GM18498 (cell line): ENCODE measurements around the gene NRXN2.

Source experiments
- ATAC-seq: cut with Tn5 transposase; IDR thresholded peaks from one replicate; pipeline ENCODE4 v1.9.1; 2021; ENCODE audit warnings: mild to moderate bottlenecking, moderate library complexity; ENCODE audit not compliant: unreplicated experiment

NRXN2 gene

DNA sequence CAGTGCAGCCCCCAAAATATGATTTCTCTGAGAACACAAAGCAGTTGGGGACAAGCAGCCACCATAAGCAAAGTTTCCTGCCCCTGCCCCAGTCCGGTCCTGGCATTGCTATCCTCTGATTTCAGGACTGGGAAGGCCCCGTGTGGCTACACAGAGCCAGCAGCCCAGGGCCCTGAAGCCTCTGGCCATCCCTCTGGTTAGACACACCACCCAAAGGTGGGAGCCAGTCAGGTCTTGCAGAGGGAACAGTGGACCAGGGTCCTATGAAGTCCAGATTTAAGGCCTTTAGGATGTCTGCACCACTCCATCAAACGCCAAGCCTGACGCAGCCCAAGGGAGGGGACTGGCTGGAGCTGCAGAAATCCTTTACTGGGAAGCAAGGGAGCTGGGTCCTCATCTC is 68.6 kb downstream of the NRXN2 start:
- ATAC-seq = no peak

DNA sequence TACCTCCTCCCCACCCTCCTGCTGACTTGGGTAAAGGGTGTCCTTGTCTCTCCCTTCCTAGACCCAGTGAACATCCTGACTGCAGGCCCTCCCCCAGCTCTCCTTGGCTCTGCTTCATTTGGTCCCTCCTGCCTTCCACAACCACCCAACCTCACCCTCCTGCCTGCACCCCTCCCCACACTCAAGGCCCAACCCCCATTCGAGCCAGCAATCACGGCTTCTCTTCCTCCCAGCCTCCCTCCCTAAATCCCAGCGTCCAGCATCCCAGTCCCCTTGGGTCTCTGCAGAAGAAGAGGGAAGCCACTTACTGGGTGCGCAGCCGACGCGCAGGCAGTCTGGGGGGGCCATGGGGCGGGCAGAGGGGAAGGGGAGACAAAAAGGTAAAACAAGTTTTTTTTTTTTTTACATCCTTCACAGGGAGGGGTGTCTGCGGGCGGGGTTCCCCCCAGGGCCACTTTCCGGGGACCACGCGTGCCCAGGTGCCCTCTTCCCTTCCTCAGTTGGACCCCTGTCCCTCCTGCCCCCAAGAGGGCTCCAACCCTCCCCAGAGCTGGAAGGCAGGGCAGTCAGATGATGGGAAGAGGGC is 69.5 kb downstream of the NRXN2 start:
- no peak for ATAC-seq

DNA sequence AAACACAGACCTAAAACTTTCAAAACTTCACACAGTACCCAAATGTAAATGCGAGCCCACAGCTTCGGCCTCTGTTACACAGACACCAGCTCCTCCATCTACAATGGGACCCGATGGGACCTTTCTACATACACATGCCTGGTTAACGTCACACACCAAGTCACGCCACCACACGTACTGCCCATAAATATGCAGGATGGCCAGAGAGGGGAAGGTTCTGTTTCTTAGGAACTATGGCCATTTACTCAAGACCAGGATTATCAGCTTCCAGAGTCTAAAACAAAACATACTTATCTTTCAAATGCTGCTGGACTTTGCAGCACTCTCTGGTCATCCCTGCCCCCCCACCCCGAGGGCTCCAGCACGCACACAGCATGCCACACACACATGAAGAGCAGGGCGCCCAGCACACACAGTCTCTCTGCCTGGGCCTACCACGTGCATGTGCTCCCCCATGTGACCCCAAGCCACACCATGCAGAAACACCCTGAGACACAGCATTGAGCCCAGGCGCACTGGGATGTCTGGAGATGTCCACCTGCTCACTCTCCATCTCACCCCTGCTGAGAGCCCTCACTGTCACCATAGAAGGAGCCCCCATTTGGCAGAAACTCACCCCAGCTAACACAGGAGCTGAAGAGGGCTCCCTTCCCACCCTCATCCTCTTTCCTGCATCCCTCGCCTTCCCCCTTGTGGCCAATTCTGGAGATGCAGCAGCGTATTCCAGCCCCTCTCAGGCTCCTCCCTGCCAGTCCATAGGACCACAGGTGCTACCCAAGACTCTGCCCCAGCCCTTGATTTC is 70.2 kb downstream of the NRXN2 start:
- ATAC-seq = no peak

DNA sequence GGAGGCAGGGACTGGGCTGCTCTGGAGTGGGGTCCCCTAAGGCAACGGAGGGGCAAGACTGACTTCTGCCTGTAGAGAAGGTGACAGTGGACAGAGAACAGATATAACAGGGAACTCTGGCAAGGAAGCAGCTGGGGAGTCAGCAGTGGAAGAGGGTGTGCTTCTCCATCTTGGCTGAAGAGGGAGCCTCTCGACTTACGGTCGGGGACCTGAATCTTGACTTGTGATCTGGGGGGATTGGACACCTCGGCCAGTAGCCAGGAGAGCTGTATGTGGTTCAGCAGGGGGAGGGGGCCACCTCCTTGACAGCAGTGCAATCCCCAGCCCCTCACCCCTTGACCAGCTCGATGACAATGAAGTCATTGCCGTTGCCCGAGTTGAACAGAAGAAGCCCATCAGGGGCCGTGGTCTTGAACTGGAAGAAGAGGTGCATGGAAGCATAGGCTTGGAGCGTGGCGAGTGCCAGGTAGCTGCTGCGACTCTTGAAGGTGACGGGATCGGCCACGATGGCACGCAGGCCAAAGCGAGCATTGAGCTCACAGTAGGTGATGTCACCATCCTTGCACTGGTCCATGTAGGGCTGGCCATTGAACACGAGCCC is 72.0 kb downstream of the NRXN2 start:
- no peak for ATAC-seq

DNA sequence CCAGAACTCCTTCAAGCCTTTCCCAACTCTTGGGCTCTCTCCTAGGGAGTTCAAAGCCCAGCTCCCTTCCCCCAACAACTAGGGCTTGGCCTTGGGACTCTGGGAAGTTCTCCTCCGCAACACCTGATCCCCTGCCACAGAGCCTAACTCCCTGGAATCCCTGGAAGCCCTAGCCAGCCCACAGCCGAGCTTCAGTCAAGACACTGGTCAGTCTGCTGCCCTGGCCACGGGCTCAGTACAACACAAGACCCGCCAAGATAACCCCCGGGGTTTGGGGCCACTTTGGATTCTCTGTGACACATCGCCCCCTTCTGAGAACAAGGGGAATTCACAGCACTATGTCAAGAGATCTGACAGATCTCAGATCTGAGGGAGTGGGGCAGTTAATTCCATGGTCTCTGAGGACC is 73.7 kb downstream of the NRXN2 start:
- ATAC-seq = no peak

DNA sequence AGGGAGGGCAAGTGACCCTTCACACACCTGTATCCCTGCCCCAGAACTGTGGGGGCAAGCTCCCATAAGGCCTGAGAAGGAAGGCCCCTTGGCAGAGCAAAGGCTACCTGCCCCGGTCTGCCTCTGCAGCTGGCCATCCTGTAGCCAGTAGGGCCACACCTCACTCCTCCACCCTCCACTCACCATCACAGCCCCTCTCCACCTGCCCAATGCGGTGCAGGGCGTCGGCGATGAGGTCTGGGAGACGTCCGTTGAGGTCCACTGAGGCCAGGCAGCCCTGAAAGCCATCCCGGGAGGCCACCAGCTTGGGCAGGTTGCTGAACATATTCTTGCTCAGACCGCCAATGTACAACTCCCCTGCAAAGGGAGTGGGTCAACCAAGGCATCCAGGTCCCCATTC is 74.4 kb downstream of the NRXN2 start:
- ATAC-seq = no peak

DNA sequence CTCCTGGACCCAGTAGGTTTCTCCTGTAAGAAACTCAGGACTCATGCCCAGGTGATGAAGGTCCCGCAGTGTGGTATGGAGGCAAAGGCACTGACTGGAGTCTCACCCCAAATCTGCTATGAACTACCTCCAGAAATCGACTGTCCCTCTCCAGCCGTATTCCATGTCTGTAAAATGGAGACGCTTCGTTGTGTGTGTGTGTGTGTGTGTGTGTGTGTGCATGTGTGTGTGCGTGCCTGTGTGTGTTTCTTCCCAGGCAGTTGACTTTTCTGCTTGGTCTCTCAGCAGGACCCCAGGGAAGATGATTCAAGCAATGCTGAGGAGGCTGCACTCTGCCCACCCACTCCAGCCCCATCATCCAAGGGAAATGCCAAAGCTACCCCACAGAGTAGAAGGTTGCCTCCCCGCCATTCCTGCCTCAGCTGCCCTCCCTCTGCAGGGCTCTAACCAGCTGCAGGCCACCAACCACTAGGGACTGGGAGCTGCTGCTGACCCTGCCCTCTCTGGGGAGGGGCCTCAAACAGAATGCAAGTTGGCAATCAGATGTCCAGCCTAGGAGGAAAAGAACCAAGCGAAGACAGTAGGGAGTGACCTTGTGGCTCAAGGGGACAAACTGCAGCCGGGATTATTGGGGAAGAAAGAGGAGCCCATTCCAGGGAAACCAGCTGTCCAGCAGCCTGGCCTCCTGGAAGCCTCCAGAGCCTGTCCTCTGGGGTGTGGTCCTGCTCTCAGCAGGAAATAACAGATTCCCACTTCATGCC is 75.8 kb downstream of the NRXN2 start:
- ATAC-seq = no peak

DNA sequence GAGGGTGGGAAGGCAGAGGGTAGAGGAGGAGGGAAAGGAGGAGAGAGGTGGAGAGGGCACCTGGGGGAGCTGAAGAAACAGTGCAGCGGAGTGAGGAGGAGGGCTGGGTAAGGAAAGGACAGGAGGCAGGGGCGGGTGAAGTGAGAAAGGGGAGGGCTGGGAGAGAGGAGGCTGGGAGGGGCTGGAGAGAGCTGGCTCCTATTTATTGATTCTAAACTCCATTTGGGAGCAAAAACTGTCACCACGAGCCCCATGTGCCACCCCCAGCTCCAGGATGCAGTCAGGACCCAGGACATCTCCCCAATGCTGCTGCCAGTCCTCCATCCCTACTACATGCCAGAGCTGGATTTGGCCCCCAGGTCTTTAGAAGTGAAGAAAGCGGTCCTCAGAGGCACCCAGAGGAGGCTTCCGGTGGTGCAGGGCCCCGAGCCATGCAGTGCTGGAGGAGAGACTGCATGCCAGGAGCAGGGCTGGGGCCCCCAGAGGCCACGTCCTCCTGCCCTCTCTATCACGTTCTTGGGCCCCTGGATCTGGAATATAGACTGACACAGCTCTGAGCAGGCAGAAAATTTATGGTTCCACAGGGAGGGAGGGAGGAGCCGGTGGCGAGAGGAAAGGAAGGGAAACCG is 78.2 kb downstream of the NRXN2 start:
- ATAC-seq = no peak

DNA sequence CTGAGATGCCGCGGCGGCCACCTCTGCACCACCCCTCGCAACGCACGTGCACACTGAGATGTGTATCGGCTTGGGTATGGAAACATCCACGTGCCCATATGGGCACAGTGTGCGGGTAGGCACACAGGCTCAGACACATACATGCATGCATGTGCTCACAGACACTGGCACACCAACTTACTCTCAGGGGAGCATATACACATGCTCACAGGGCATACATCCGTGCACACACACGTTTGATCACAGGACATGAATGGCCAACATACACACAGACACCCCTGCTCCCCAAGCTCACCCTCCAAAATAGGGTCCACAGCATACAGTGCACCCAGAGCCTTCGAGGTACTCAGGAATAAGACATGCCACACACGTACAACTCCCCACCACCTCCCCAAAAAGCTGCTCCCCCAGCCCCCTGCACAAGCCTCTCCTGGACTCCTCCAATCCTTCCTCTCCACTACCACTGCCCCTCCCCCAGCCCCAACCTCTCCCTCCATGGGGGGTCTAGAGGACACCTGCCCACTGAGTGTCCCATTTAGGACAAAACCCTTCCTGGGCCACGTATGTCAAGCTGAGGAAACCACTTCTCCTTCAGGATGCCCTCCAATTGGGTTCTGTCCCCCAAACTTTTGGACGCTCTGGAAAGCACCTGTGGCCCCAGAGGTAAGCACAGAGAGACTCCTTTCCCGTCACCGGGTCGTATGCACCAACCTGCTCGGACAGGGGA is 78.9 kb downstream of the NRXN2 start:
- ATAC-seq = no peak

DNA sequence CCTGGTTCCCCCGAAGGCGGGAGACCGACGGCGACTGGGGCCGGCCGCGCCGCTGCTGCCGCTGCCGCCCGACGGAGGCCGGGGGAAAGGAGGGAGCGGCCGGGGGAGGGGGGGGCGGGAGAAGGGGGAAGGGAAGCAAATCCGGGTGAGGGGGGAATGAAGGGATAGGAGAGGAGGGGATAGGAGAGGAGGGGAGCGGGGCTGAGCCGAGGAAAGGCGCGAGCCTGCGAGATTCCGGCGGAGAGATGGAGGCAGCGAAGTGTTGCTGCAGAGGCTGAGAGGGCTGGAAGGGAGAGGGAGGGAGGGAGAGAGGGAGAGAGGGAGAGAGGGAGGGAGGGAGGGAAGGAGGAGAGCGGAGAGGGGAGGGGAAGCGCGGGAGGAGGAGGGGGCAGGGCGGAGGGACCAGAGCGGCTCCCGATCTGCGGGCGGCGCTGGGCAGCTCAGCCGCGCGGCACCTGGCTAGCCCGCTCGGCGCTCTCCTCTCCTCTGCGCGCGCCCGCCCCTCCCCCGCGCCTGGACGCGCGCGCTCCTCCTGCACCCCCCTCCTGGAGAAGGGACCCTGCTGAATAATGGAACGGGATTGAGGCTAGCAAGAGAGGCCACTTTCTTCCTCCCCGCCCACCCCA is 79.6 kb downstream of the NRXN2 start:
- no peak for ATAC-seq

DNA sequence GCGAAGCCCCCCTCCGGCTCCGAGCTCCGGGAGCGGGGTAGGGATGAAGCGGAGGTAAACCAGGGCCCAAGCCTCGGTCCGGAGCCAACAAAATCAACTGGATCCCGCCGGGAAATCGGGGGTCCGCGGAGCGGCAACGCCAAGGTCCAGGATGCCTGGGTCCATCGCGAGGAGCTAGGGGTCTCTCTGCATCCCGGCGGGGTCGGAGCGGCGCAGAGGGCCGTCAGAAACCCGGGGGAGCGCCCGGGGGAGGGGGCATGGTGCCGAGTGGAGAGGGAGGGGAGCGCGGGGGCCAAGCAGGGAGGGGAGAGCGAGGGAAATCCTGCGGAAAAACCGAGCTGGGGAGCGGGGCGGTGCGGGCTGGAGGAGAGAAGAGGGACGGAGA is 80.1 kb downstream of the NRXN2 start:
- no peak for ATAC-seq

DNA sequence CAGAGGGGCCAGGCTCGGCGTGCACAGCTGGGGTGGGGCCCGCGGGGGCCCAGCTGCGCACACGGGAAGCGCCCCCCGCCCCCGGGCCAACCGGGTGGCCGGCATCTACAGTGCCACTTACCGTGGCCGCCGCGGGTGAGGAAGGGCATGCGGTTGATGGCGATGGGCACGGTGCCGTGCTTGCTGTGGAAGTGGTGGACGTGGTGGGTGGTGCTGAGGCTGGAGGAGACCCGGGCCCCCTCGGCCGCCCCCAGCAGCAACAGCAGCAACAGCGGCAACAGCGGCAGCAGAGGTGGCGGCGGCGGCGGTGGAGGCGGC is 80.6 kb downstream of the NRXN2 start:
- no peak for ATAC-seq

DNA sequence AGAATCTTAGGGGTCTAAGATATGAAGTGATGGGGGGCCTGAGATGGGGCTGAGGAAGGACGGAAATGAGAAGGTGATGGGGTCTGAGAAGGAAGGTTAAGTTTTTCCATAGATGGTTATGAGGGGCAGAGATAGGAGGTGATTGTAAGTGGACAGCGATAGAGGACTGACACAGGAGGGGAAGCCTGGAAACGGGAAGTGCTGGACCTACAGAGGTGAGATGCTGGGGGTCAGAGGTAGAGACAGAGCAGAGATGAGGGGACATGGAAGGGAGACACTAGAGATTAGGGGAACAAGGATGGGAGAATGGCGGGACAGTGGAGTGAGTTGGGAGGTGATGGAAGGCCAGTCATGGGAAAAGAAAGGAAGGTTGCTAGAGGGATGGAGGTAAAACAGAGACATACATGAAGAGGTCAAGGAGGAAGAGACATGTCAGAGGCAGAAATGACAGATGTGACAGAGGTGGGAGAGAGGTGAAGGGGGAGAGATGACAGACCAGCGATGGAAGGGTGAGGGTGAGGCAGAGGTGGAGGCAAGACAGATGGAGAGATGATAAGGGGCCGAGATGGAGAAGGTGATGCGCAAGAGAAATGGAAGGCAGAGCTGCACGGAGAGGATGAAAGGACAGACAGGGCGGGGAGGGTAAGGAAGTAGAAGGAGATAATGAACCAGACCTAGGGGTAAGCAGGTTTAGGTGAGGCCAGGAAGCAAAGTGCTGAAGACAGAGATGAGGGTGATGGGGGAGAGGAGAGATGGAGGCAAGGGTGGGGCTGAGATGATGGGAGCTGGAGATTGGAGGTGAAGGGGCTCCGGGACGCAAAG is 81.2 kb downstream of the NRXN2 start:
- ATAC-seq = no peak

DNA sequence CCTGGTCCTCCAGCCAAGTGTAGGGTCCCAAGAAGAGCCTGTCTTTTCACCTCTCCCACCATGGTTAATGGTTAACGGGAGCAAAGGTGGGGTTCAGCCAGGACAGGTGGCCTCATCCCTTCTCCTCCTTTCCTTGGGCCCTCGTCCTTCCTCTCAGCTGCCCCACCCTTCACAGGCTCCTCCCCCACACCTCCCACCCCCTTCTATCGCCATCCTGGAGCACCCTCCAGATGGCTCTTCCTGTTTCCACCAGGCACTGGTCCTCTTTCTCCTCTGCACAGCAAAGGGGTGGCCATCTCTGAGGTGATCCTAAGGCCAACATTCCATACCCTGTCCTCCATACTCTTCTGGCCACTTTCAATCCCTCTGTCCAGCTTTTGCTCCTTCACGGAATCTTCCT is 83.1 kb downstream of the NRXN2 start:
- no peak for ATAC-seq

DNA sequence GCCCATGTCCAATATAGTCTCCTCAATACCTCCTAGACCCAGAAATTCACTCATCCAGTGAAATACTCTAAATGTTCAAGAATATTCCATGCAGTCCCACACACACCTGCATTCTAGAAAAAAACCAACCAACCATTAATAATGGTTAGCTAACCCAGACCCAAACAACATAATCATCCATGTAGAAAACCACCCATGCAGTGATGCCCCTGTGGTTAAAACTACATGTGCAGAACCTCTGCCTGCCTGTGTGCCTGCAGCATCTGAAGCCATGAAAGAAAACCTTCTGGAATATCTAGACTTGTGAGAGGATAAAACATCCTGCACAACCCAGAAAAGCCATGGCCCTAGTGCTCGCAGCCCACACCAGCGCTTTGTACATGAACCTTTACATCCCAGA is 84.2 kb downstream of the NRXN2 start:
- ATAC-seq = no peak

DNA sequence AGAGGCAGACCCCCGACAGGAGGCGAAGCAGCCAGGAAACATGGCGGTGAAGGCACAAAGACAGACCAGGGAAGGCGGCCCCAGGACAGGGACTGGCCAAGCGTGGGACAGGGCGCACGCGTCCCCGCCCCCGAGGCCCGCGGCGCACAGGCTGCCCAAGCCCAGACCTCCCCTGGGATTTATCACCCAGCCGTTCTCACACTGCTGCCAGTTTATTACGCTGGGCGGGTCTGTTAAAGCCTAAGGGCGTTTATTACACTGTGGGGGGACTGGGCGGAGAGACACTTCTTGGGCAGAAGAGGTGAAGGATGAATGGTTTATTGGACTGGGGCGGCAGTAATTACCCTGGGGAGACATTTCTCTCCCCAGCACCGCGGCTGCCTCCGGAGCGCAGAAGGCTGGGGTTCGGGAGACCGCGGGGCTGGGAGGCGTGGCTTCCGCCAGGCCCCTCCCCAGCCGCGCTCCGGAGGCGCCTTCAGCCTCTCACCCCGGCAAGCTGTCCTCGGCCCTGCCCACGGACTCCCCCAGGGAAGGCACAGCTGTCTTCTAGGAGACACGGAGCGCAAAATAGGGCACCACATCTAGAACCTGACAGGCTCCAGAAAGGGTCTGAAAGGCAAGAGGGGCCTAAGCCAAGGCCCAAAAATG is 84.9 kb downstream of the NRXN2 start:
- ATAC-seq = no peak

DNA sequence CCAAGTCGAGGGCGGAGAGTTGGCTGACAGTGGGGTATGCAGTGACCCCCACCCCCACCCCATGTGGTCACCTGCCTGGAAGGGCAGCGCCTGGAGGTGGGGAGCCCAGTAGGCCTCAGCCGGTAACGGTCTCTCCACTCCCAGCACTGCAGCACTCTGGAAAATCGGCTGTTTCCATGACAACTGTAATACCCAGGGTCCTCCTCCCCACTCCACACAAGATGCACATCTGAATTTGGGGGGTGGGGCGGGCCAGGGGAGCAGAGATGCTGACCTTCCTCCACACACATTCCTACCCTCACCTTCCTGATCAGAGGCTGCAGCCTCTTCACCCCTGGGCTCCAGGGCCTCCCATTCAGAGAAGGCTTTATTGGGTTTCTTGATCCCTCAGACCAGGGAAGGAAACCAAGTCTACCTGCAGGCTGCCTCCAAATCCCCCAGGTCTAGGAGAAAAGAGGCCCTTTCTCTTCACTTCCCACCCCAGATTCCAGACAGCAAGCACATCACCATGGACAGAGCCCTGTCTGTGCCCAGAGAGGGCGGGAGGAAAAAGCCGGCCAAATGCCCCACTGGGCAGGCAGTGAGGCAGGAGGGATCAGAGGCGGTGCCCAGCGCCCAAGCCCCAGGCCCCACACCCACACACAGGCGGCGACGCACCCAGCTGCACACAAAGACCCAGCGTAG is 85.5 kb downstream of the NRXN2 start:
- ATAC-seq = no peak

DNA sequence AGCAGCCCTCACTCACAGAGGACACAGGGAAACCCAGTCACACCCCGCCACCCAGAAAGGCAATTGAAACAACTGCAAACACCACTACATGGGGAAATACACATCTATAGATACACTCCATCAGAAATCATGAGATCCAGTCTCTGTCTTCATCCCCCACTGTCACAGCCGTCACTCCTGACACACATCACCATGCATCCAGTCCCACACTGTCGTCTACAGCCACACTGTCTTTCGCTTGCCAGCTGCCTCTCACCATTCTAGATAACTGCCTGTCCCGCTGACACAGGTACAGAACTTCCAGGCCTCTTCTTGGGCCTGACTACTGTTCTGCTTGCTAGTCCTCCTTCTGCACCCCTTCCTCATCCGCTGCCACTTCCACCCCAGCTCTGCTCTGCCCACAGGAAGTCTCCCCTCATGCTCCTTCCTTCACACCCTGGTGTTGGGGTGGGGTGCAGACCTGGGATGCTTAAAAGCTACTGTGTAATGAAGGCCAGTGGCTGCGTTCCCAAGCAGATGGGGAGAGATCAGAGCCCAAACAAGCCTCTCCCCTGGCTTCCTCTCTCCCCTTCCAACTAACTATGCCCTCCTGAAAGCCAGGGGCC is 89.3 kb downstream of the NRXN2 start:
- no peak for ATAC-seq
